Chondrocyte (in vitro differentiated cells): ENCODE measurements around the gene ZSCAN30. TPM values are rescaled to one million over a fixed set of nuclear protein-coding genes. Genes with fewer than 3 reads are reported as not detected.

Experiments
- DNase-seq: peaks from one replicate; pipeline ENCODE4 v3.0.0; 2021; ENCODE audit warnings: mixed read lengths, low spot score
- H3K27ac Mint-ChIP-seq: one replicate; pipeline ENCODE4 v1.8.0; 2021; ENCODE audit warnings: mild to moderate bottlenecking, moderate library complexity, mixed read lengths; ENCODE audit not compliant: unreplicated experiment
- H3K27me3 Mint-ChIP-seq: 2 replicates; pipeline ENCODE4 v1.8.0; 2021; ENCODE audit warnings: low read depth, mixed read lengths
- H3K36me3 Mint-ChIP-seq: 2 replicates; pipeline ENCODE4 v1.8.0; 2021; ENCODE audit warnings: low read depth, mixed read lengths
- H3K4me1 Mint-ChIP-seq: 2 replicates; pipeline ENCODE4 v1.8.0; 2021; ENCODE audit warnings: low read depth, mild to moderate bottlenecking, mixed read lengths
- H3K4me3 Mint-ChIP-seq: one replicate; pipeline ENCODE4 v1.8.0; 2021; ENCODE audit warnings: mild to moderate bottlenecking, moderate library complexity, mixed read lengths; ENCODE audit not compliant: unreplicated experiment
- H3K9me3 Mint-ChIP-seq: 2 replicates; pipeline ENCODE4 v1.8.0; 2021; ENCODE audit warnings: low read depth, mixed read lengths
- total RNA-seq: library from RNA; stranded (reverse); gene quantifications from 3 replicates; pipeline ENCODE4 v1.2.1, GENCODE V29; 2021
- TF ChIP-seq, protein P1 (sequence below): fragments of 200-600 bp; sonication (generic); IDR thresholded peaks from 2 replicates; pipeline ENCODE4 v1.5.0; 2021; ENCODE audit warnings: antibody characterized with exemption, mild to moderate bottlenecking, moderate library complexity

The ZSCAN30 gene
- total RNA-seq, 1 donor from 2014 or later = 9.8 TPM

DNA sequence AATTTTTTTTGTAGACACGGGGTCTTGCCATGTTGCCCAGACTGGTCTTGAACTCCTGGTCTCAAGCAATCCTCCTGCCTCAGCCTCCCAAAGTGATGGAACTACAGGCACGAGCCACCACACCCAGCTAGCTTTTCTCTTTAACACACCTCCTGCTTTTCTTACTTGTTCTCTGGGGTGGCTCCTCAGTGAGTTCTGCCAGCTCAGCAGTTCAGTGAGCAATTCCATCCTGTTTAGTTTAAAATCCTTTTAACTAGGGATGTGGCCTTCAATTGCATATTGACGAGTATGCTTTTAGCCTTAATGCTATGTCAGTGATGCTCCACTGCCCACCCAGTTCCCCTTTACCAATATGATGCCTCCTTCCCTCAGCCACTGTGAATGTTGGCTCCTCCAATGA is 33.1 kb downstream of the ZSCAN30 start:
- TF ChIP-seq, protein P1, sequence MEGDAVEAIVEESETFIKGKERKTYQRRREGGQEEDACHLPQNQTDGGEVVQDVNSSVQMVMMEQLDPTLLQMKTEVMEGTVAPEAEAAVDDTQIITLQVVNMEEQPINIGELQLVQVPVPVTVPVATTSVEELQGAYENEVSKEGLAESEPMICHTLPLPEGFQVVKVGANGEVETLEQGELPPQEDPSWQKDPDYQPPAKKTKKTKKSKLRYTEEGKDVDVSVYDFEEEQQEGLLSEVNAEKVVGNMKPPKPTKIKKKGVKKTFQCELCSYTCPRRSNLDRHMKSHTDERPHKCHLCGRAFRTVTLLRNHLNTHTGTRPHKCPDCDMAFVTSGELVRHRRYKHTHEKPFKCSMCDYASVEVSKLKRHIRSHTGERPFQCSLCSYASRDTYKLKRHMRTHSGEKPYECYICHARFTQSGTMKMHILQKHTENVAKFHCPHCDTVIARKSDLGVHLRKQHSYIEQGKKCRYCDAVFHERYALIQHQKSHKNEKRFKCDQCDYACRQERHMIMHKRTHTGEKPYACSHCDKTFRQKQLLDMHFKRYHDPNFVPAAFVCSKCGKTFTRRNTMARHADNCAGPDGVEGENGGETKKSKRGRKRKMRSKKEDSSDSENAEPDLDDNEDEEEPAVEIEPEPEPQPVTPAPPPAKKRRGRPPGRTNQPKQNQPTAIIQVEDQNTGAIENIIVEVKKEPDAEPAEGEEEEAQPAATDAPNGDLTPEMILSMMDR = no peak
- H3K4me1 Mint-ChIP-seq = no peaks in the 10 kb centered on the region
- no peak overlapping the region for H3K4me3 Mint-ChIP-seq
- peaks cover 55% of the 10 kb centered on the region for H3K36me3 Mint-ChIP-seq
- no peaks in the 10 kb centered on the region for H3K27me3 Mint-ChIP-seq
- H3K9me3 Mint-ChIP-seq = peaks cover 40% of the 10 kb centered on the region
- DNase-seq = no peak
- no peak overlapping the region for H3K27ac Mint-ChIP-seq

DNA sequence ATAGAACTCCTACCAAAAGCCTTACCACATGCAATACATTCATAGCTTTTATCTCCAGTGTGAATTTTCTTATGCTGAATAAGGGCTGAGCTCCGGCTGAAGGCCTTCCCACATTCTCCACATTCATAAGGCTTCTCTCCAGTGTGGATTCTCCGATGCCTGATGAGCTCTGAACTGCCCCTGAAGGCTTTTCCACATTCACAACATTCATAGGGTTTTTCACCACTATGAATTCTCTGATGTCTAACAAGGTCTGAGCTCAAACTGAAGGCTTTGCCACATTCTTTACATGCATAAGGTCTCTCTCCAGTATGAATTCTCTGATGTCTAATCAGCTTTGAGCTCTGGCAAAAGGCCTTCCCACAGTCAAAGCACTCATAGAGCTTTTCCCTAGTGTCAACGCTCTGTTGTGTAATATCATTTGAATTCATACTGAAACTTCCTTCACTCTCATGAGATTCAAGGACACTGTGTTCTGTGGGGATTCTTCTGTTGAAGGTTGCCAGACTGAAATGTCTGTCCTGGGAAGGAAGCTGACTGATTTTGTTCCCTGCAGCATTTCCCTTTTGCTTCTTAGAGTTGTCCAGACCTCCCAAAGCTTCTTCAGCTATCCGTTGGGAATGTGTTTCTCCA is 36.3 kb downstream of the ZSCAN30 start:
- Mint-ChIP-seq H3K9me3 (peaks cover 56% of the 10 kb centered on the region), H3K27ac (no peak overlapping the region), H3K4me1 (no peaks in the 10 kb centered on the region), H3K36me3 (peaks cover 48% of the 10 kb centered on the region), H3K27me3 (no peaks in the 10 kb centered on the region), H3K4me3 (no peak overlapping the region)
- TF ChIP-seq, protein P1 = no peak
- no peak for DNase-seq

DNA sequence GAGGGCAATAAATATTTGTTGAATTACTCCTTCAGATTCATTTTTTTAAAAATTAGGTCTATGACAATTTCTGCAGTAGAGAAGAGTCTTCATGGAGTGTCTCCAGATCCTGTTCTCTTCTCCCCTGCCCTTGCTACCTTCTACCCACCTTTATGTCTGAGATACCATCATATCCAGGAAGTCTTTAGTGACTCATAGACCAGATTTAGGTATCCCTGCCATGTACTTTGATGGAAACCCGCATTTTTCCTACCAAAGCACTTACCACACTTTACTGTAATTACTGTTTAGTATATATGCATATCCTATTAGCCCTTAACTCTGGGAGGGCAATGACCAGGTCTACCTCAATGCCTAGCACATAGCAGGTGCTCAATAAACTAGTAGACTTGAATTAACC is 37.6 kb downstream of the ZSCAN30 start:
- Mint-ChIP-seq H3K9me3 (peaks cover 52% of the 10 kb centered on the region), H3K4me1 (no peaks in the 10 kb centered on the region), H3K36me3 (peaks cover 51% of the 10 kb centered on the region), H3K4me3 (no peak overlapping the region), H3K27me3 (no peaks in the 10 kb centered on the region), H3K27ac (no peak overlapping the region)
- TF ChIP-seq, protein P1 = no peak
- DNase-seq = no peak

DNA sequence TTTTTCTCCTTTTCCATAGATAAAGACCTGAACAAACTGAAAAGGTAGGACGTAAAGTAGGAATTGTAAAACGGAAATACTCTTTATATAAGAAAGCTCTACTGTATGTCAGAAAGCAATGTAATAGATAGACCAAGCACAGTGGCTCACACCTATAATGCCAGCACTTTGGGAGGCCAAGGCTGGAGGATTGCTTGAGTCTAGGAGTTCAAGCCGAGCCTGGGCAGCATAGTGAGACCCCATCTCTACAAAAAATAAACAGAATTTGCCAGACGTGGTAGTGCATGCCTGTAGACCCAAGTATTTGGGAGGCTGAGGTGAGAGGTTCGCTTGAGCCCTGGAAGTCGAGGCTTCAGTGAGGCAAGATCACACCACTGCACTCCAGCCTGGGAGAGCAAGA is 41.6 kb downstream of the ZSCAN30 start:
- DNase-seq = no peak
- Mint-ChIP-seq H3K27me3 (no peaks in the 10 kb centered on the region), H3K4me1 (no peaks in the 10 kb centered on the region), H3K36me3 (peaks cover 67% of the 10 kb centered on the region), H3K27ac (no peak overlapping the region), H3K4me3 (no peak overlapping the region), H3K9me3 (peaks cover 67% of the 10 kb centered on the region)
- TF ChIP-seq, protein P1 = no peak

DNA sequence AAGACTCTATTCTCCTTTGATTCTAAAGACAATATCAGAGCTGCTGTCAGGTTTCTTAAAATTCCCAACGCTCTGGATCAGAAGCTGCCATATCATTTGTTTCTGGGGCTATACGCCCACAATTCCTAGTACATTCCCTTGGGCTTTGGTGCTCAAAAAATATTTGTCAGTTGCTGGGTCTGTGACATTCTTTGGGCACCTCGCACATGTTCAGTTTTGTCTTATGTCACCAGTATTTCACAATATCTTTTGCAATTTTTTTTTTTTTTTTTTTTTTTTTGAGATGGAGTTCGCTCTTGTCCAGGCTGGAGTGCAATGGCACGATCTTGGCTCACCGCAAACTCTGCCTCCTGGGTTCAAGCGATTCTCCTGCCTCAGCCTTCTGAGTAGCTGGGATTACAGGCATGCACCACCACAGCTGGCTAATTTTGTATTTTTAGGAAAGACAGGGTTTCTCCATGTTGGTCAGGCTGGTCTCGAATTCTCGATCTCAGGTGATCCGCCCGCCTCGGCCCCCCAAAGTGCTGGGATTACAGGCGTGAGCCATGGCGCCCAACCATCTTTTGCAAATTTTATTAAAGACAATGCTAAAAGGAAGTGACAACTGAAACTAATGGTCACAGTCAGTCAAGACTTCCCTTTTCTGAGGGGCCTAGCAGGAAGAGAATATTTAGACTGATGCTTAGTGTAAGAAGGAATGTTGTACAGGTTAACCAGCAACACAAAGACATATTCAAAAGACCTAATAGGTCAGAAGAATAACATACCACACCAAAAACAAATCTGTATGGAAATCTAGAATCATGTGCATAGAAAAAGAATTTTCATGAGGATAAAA is 42.4 kb downstream of the ZSCAN30 start:
- peaks cover 59% of the 10 kb centered on the region for H3K9me3 Mint-ChIP-seq
- H3K36me3 Mint-ChIP-seq = peaks cover 62% of the 10 kb centered on the region
- no peaks in the 10 kb centered on the region for H3K27me3 Mint-ChIP-seq
- no peaks in the 10 kb centered on the region for H3K4me1 Mint-ChIP-seq
- TF ChIP-seq, protein P1 = no peak
- no peak overlapping the region for H3K27ac Mint-ChIP-seq
- no peak for DNase-seq
- H3K4me3 Mint-ChIP-seq = no peak overlapping the region
